Gastrocnemius medialis (tissue), 4 donors: ENCODE measurements around the gene LDLRAD4. TPM values are rescaled to one million over a fixed set of nuclear protein-coding genes. Genes with fewer than 3 reads are reported as not detected.

ENCODE experiments used
- ATAC-seq, 2 donors: fragments of 150-250 bp; one replicate each; pipeline ENCODE4 v1.9.1; 2016
- DNase-seq, 2 donors: peaks; one replicate each; pipeline ENCODE4 v3.0.0-alpha.2; 2019
- H3K27ac ChIP-seq, 4 donors: fragments of 200-600 bp; sonication (generic); 1 replicate in 1 of 4; 2 replicates in 3 of 4; pipeline ENCODE4 v1.5.1; 2016 to 2018; ENCODE audit warnings: mild to moderate bottlenecking in 2 of 4, moderate library complexity in 1 of 4
- H3K27me3 ChIP-seq, 3 donors: fragments of 200-600 bp; sonication (generic) in 2 of 3; 1 replicate in 1 of 3; 2 replicates in 2 of 3; pipeline versions ENCODE4 v1.5.1 to v1.6.0; 2016 to 2019; ENCODE audit warnings: mild to moderate bottlenecking in 1 of 3, moderate library complexity in 1 of 3
- H3K36me3 ChIP-seq, 2 donors: fragments of 200-600 bp; sonication (generic) in 1 of 2; one replicate each; pipeline ENCODE4 v1.5.1; 2017 to 2018
- H3K4me1 ChIP-seq, 2 donors: fragments of 200-600 bp; sonication (generic) in 1 of 2; one replicate each; pipeline ENCODE4 v1.5.1; 2016 to 2017; ENCODE audit warnings: mild to moderate bottlenecking in 2 of 2
- H3K4me3 ChIP-seq, 4 donors: fragments of 200-600 bp; sonication (generic) in 3 of 4; 1 replicate in 1 of 4; 2 replicates in 3 of 4; pipeline ENCODE4 v1.5.1; 2016 to 2019; ENCODE audit warnings: mild to moderate bottlenecking in 2 of 4
- H3K9me3 ChIP-seq, 3 donors: fragments of 200-600 bp; sonication (generic) in 2 of 3; 1 replicate in 1 of 3; 2 replicates in 2 of 3; pipeline ENCODE4 v1.5.1; 2016 to 2019
- CTCF ChIP-seq, 5 experiments: fragments of 450-650 bp in 3 of 5; fragments of 200-600 bp in 2 of 5; sonication (generic) in 2 of 5; IDR thresholded peaks in 4 of 5; conservative IDR thresholded peaks in 1 of 5; 1 replicate in 4 of 5; 2 replicates in 1 of 5; pipeline ENCODE4 v1.5.1; 2016 to 2019; ENCODE audit warnings: antibody characterized with exemption in 5 of 5, mild to moderate bottlenecking in 3 of 5, moderate library complexity in 3 of 5
- POLR2A ChIP-seq, 2 donors: fragments of 450-650 bp; IDR thresholded peaks; one replicate each; pipeline ENCODE4 v1.6.1; 2017; ENCODE audit warnings: antibody characterized with exemption in 2 of 2, mild to moderate bottlenecking in 2 of 2, moderate library complexity in 2 of 2
- in situ Hi-C, 4 donors: fragments of 200-750 bp; cut with MboI; loops; one replicate each; pipeline versions ENCODE4 v1.15.0 to v1.8.0; 2017; ENCODE audit warnings: low sequenced_read_pairs in 4 of 4
- intact Hi-C: fragments of 100-400 bp; cut with DNase I; formaldehyde crosslinking; loops from one replicate; pipeline ENCODE4 v1.15.1; 2023; ENCODE audit warnings: low total_unique reads
- total RNA-seq, 4 donors: library from RNA; depleted of rRNA; stranded (reverse); fragments of >200 nt; gene quantifications; one replicate each; pipeline versions ENCODE4 v1.1.0 to v1.2.3, GENCODE V29; 2016

The LDLRAD4 gene
- total RNA-seq, 4 donors from 2014 or later: 3.9 to 11.1 (median 6.5) TPM

- Histone ChIP-seq H3K27me3 (no peaks in the 10 kb centered on the region), H3K4me3 (no peak overlapping the region), H3K36me3 (no peaks in the 10 kb centered on the region), H3K9me3 (no peaks in the 10 kb centered on the region), H3K4me1 (peaks cover 14 to 18% of the 10 kb centered on the region in 2 donors), H3K27ac (no peak overlapping the region)
- intact Hi-C loops: no loop called here
- TF ChIP-seq POLR2A (IDR thresholded peaks at IDR 0.05) (no peak), CTCF (IDR thresholded peaks at IDR 0.05 in 4 of 5, conservative IDR thresholded peaks at IDR 0.05 in 1 of 5) (no peak)
- in situ Hi-C loops: loop anchor here in 1 of 4 donors (10.0 kb wide), 1 partner anchor 59 kb away; the partner anchor contains the start of gene LDLRAD4
- no peak for ATAC-seq
- no peak for DNase-seq
Measured at GRCh38 chr18:13273800-13274199, 55.2 kb downstream of the LDLRAD4 start.

GRCh38 chr18:13275075-13275474 lies 56.5 kb downstream of the LDLRAD4 start:
- intact Hi-C loops: no loop called here
- H3K9me3 ChIP-seq: no peaks in the 10 kb centered on the region
- no peak overlapping the region for H3K27ac ChIP-seq
- no peak overlapping the region for H3K4me3 ChIP-seq
- no peaks in the 10 kb centered on the region for H3K27me3 ChIP-seq
- ATAC-seq: no peak
- in situ Hi-C loops: loop anchor here in 1 of 4 donors (10.0 kb wide), 1 partner anchor 60 kb away; the partner anchor contains the start of gene LDLRAD4
- TF ChIP-seq CTCF (IDR thresholded peaks at IDR 0.05 in 4 of 5, conservative IDR thresholded peaks at IDR 0.05 in 1 of 5) (no peak), POLR2A (IDR thresholded peaks at IDR 0.05) (no peak)
- no peaks in the 10 kb centered on the region for H3K36me3 ChIP-seq
- peaks cover 2 to 6% of the 10 kb centered on the region in 2 donors for H3K4me1 ChIP-seq
- no peak for DNase-seq

GRCh38 chr18:13276530-13277520 lies 58.3 kb downstream of the LDLRAD4 start:
- no peak for ATAC-seq
- in situ Hi-C loops (loop anchor here in 1 of 4 donors (10.0 kb wide), 1 partner anchor 62 kb away; the partner anchor contains the start of gene LDLRAD4), intact Hi-C loops (no loop called here)
- no peaks in the 10 kb centered on the region for H3K27me3 ChIP-seq
- no peak for DNase-seq
- H3K4me1 ChIP-seq: peaks cover 0 to 5% of the 10 kb centered on the region in 2 donors
- no peak overlapping the region for H3K27ac ChIP-seq
- no peaks in the 10 kb centered on the region for H3K36me3 ChIP-seq
- H3K4me3 ChIP-seq: no peak overlapping the region
- no peaks in the 10 kb centered on the region for H3K9me3 ChIP-seq
- TF ChIP-seq CTCF (IDR thresholded peaks at IDR 0.05 in 4 of 5, conservative IDR thresholded peaks at IDR 0.05 in 1 of 5): no peak

GRCh38 chr18:13278062-13278630 lies 59.6 kb downstream of the LDLRAD4 start:
- no peaks in the 10 kb centered on the region for H3K27me3 ChIP-seq
- H3K4me3 ChIP-seq: no peak overlapping the region
- H3K27ac ChIP-seq: no peak overlapping the region
- intact Hi-C loops: no loop called here
- DNase-seq (no peak), ATAC-seq (no peak)
- no peaks in the 10 kb centered on the region for H3K9me3 ChIP-seq
- peaks cover 0 to 5% of the 10 kb centered on the region in 2 donors for H3K4me1 ChIP-seq
- TF ChIP-seq POLR2A (IDR thresholded peaks at IDR 0.05): no peak
- in situ Hi-C loops: loop anchor here in 1 of 4 donors (10.0 kb wide), 1 partner anchor 63 kb away; the partner anchor contains the start of gene LDLRAD4
- no peaks in the 10 kb centered on the region for H3K36me3 ChIP-seq
